H1 (cell line): ENCODE measurements around the gene UQCC3.
"Not testable (repeated sequence)": the region's sequence is repeated elsewhere in the genome, so short reads cannot be mapped to it uniquely, and the experiment has no call there.

ENCODE experiments used
- ATF2 ChIP-seq: IDR thresholded peaks from 2 replicates; pipeline ENCODE4 v1.6.1; 2012; ENCODE audit warnings: low read length, inconsistent platforms
- ATF3 ChIP-seq: IDR thresholded peaks from 2 replicates; pipeline ENCODE4 v1.6.1; 2011; ENCODE audit warnings: low read depth, mild to moderate bottlenecking, low read length; ENCODE audit not compliant: insufficient read depth
- CEBPB ChIP-seq: IDR thresholded peaks from 2 replicates; pipeline ENCODE4 v1.6.1; 2012; ENCODE audit warnings: low read depth, low read length
- CTCF ChIP-seq, 3 experiments: IDR thresholded peaks; 1 replicate in 2 of 3; 2 replicates in 1 of 3; pipeline versions ENCODE4 v1.5.1 to v1.6.1; 2011; ENCODE audit warnings: low read length in 3 of 3, mild to moderate bottlenecking in 3 of 3, inconsistent platforms in 2 of 3, low read depth in 1 of 3, moderate library complexity in 1 of 3; ENCODE audit not compliant: insufficient read depth in 1 of 3; ENCODE audit errors: control extremely low read depth in 1 of 3
- FOSL1 ChIP-seq: IDR thresholded peaks from 2 replicates; pipeline ENCODE4 v1.6.1; 2011; ENCODE audit warnings: mild to moderate bottlenecking, low read depth, low read length, moderate library complexity; ENCODE audit not compliant: insufficient read depth
- NRF1 ChIP-seq: IDR thresholded peaks from 2 replicates; pipeline ENCODE4 v1.6.1; 2011; ENCODE audit warnings: mild to moderate bottlenecking, low read depth, low read length, improper control_type of control experiment
- POLR2A ChIP-seq, 2 experiments: IDR thresholded peaks; 1 replicate in 1 of 2; 2 replicates in 1 of 2; pipeline ENCODE4 v1.6.1; 2011; ENCODE audit warnings: low read depth in 2 of 2, low read length in 2 of 2, mild to moderate bottlenecking in 2 of 2; ENCODE audit errors: control extremely low read depth in 1 of 2
- POLR2AphosphoS5 ChIP-seq: IDR thresholded peaks from 2 replicates; pipeline ENCODE4 v1.6.1; 2011; ENCODE audit warnings: low read depth, low read length
- RAD21 ChIP-seq, 2 experiments: IDR thresholded peaks in 1 of 2; conservative IDR thresholded peaks in 1 of 2; 2 replicates each; pipeline ENCODE4 v1.6.1; 2011; ENCODE audit warnings: low read depth in 2 of 2, low read length in 2 of 2, improper control_type of control experiment in 1 of 2, inconsistent platforms in 1 of 2, mild to moderate bottlenecking in 1 of 2, moderate library complexity in 1 of 2
- SIX5 ChIP-seq: IDR thresholded peaks from 2 replicates; pipeline ENCODE4 v1.6.1; 2011; ENCODE audit warnings: mild to moderate bottlenecking, low read depth, low read length
- SP1 ChIP-seq: IDR thresholded peaks from 2 replicates; pipeline ENCODE4 v1.6.1; 2011; ENCODE audit warnings: low read depth, low read length
- TAF1 ChIP-seq: IDR thresholded peaks from 2 replicates; pipeline ENCODE4 v1.6.1; 2011; ENCODE audit warnings: mild to moderate bottlenecking, low read depth, low read length
- TCF12 ChIP-seq: IDR thresholded peaks from 2 replicates; pipeline ENCODE4 v1.6.1; 2011; ENCODE audit warnings: low read depth, mild to moderate bottlenecking, low read length

GRCh38 chr11:62675415-62675814 is 3.9 kb downstream of the UQCC3 start:
- TF ChIP-seq CEBPB; ATF3; NRF1; SIX5; RAD21 (IDR thresholded peaks at IDR 0.05 in 1 of 2, conservative IDR thresholded peaks at IDR 0.05 in 1 of 2; ENCODE audit: low read depth in 2 of 2, low read length in 2 of 2); CTCF (IDR thresholded peaks at IDR 0.05; ENCODE audit: control extremely low read depth in 1 of 3, insufficient read depth in 1 of 3, low read depth in 1 of 3, low read length in 3 of 3); TAF1; TCF12; FOSL1; POLR2A (IDR thresholded peaks at IDR 0.05; ENCODE audit: control extremely low read depth in 1 of 2, low read depth in 2 of 2, low read length in 2 of 2); SP1; ATF2; POLR2AphosphoS5: not testable (repeated sequence)
